ENCODE measurements around the gene LRRC10. TPM values are rescaled to one million over a fixed set of nuclear protein-coding genes. Genes with fewer than 3 reads are reported as not detected.

Gene LRRC10
- total RNA-seq, 1 donor from 2014 or later, result 39.2 TPM

- DNase-seq (ENCODE audit: missing footprints) (no peak), ATAC-seq (no peak)
- intact Hi-C loops (cut with DNase I), result loop anchor here (10.0 kb wide), 1 partner anchor 194 kb away; no protein-coding TSS in a partner anchor
Measured at GRCh38 chr12:69579029-69579428, 31.7 kb downstream of the LRRC10 start.

GRCh38 chr12:69578283-69578682 is 32.4 kb downstream of the LRRC10 start:
- ATAC-seq (no peak), DNase-seq (ENCODE audit: missing footprints) (no peak)
- intact Hi-C loops (cut with DNase I), result loop anchor here (10.0 kb wide), 1 partner anchor 193 kb away; no protein-coding TSS in a partner anchor

- DNase-seq (ENCODE audit: missing footprints) (no peak), ATAC-seq (no peak)
- intact Hi-C loops (cut with DNase I), result loop anchor here (10.0 kb wide), 1 partner anchor 191 kb away; no protein-coding TSS in a partner anchor
Measured at GRCh38 chr12:69575346-69575745, 35.4 kb downstream of the LRRC10 start.

GRCh38 chr12:69570545-69571399 is 39.9 kb downstream of the LRRC10 start:
- intact Hi-C loops (cut with DNase I), result loop anchor here (1.0 to 10.0 kb wide), 4 partner anchors 100 to 213 kb away; partner anchors contain the start of genes FRS2 and YEATS4
- DNase-seq (ENCODE audit: missing footprints) (no peak), ATAC-seq (peak; percentile 68)

GRCh38 chr12:69570000-69570516 is 40.6 kb downstream of the LRRC10 start:
- intact Hi-C loops (cut with DNase I), result loop anchor here (1.0 to 10.0 kb wide), 4 partner anchors 99 to 213 kb away; partner anchors contain the start of genes FRS2 and YEATS4
- no peak for ATAC-seq

GRCh38 chr12:69569236-69569635 is 41.5 kb downstream of the LRRC10 start:
- DNase-seq (ENCODE audit: missing footprints) (no peak), ATAC-seq (no peak)
- intact Hi-C loops (cut with DNase I), result no loop called here

More at GRCh38 chr12:69570000-69570516, 40.6 kb downstream of the LRRC10 start:
- no peak for DNase-seq (ENCODE audit: missing footprints)

GRCh38 chr12:69566603-69567002 is 44.1 kb downstream of the LRRC10 start:
- DNase-seq (ENCODE audit: missing footprints), result no peak
- intact Hi-C loops (cut with DNase I), result no loop called here
- ATAC-seq, result no peak

- ATAC-seq (no peak), DNase-seq (ENCODE audit: missing footprints) (no peak)
- intact Hi-C loops (cut with DNase I), result no loop called here
Measured at GRCh38 chr12:69563166-69563762, 47.4 kb downstream of the LRRC10 start.

Small RNA genes within 50 kb of the gene (microRNA-seq; reads per million reads assigned to microRNA genes)
- not detected for gene MIR3913-1
- not detected for gene MIR3913-2

Other genes with a start within 250 kb of the LRRC10 start
- gene FRS2, start 140.5 kb downstream of the LRRC10 start, total RNA-seq, result 19.0 TPM
- gene CCT2, start 25.4 kb downstream of the LRRC10 start, total RNA-seq, result 100 TPM
- gene BEST3, start 88.4 kb upstream of the LRRC10 start, total RNA-seq, result 0.30 TPM
- 25.6 TPM for gene RAB3IP, start 128.0 kb upstream of the LRRC10 start, total RNA-seq
- gene MYRFL, start 214.3 kb upstream of the LRRC10 start, total RNA-seq, result 0.11 TPM